ENCODE measurements around the gene RET.

RET gene

DNA sequence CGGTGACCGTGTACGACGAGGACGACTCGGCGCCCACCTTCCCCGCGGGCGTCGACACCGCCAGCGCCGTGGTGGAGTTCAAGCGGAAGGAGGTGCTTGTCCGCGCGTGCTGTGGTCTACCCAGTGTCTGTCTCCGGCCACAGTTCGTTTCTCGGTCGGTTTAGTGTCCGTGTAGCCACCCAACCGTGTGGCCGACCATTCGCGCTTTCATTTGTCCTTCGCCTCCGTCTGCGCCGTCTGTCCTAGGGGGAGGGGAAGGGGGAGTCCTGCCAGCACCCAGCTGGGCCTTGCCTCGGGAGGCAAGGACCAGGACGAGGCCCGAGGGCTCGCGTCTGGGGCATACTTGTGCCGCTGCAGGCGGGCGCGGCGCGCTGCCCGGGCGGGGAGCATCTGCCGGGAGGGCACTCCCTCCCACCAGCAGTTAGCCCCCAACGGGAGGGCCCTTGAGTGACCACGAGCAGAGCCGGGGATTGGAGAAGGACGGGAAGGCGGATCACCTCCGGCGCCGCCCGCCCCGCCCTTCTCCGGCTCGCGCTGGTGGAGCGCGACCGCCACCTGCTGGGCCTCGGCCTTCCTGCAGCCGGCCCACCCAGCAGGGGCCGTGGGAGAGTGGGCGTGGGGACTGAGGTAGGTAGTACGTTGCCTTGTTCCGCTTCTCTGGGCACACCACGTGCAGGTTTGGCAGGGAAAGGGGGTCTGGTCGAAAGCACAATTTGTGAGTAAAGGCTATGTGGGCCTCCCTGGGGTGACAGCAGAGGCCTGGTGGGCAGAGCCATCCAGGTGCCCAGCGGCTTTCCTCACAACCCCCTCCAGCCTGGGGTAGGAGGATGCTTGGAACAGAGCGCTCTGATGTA lies 28.5 kb downstream of the RET start:
- H3K9me2 ChIP-seq (replicated peaks; ENCODE audit: insufficient read depth, low read length), result no peaks in the 10 kb centered on the region
- no peak overlapping the region for H3K9ac ChIP-seq (ENCODE audit: low read length)
- no peaks in the 10 kb centered on the region for H3K79me2 ChIP-seq (ENCODE audit: insufficient read depth, low read length)
- no peak for TF ChIP-seq EZH2phosphoT487 (conservative IDR thresholded peaks at IDR 0.05; ENCODE audit: low read length)
- TF ChIP-seq, protein P1, sequence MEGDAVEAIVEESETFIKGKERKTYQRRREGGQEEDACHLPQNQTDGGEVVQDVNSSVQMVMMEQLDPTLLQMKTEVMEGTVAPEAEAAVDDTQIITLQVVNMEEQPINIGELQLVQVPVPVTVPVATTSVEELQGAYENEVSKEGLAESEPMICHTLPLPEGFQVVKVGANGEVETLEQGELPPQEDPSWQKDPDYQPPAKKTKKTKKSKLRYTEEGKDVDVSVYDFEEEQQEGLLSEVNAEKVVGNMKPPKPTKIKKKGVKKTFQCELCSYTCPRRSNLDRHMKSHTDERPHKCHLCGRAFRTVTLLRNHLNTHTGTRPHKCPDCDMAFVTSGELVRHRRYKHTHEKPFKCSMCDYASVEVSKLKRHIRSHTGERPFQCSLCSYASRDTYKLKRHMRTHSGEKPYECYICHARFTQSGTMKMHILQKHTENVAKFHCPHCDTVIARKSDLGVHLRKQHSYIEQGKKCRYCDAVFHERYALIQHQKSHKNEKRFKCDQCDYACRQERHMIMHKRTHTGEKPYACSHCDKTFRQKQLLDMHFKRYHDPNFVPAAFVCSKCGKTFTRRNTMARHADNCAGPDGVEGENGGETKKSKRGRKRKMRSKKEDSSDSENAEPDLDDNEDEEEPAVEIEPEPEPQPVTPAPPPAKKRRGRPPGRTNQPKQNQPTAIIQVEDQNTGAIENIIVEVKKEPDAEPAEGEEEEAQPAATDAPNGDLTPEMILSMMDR (IDR thresholded peaks at IDR 0.05; ENCODE audit: insufficient read depth, low read length, poor library complexity, severe bottlenecking), result peak; percentile 89
- no peak overlapping the region for H3K4me3 ChIP-seq (ENCODE audit: insufficient read depth, low read length, poor library complexity, severe bottlenecking)
- H2AFZ ChIP-seq (ENCODE audit: low read depth, low read length, severe bottlenecking), result peak overlapping the region; percentile 36
- H3F3A ChIP-seq (ENCODE audit: insufficient read depth), result no peaks in the 10 kb centered on the region
- no peaks in the 10 kb centered on the region for H4K20me1 ChIP-seq (ENCODE audit: low read depth, low read length)
- no peaks in the 10 kb centered on the region for H3K36me3 ChIP-seq (ENCODE audit: low read length)
- H3K9me3 ChIP-seq (ENCODE audit: insufficient read depth, low read length), result no peaks in the 10 kb centered on the region
- no peak overlapping the region for H3K27ac ChIP-seq (ENCODE audit: low read depth, low read length)
- H3K4me2 ChIP-seq (ENCODE audit: low read depth, low read length, poor library complexity, severe bottlenecking), result peak overlapping the region; percentile 38
- H3K27me3 ChIP-seq (ENCODE audit: low read length), result no peaks in the 10 kb centered on the region

DNA sequence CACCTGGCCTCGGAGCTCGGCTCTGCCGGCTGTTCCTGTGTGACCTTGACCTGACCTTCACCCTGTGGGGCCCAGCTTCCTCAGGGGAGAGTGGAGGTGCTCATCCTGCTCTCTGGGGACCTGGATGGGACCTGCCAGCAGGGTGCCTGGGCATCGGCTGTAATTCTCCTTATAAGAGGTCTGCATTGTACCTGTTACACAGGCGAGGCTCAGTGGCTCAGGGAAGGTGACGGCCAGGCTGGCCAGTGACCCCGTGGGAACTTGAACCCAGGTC lies 29.0 kb downstream of the RET start:
- no peak overlapping the region for H3K9ac ChIP-seq (ENCODE audit: low read length)

DNA sequence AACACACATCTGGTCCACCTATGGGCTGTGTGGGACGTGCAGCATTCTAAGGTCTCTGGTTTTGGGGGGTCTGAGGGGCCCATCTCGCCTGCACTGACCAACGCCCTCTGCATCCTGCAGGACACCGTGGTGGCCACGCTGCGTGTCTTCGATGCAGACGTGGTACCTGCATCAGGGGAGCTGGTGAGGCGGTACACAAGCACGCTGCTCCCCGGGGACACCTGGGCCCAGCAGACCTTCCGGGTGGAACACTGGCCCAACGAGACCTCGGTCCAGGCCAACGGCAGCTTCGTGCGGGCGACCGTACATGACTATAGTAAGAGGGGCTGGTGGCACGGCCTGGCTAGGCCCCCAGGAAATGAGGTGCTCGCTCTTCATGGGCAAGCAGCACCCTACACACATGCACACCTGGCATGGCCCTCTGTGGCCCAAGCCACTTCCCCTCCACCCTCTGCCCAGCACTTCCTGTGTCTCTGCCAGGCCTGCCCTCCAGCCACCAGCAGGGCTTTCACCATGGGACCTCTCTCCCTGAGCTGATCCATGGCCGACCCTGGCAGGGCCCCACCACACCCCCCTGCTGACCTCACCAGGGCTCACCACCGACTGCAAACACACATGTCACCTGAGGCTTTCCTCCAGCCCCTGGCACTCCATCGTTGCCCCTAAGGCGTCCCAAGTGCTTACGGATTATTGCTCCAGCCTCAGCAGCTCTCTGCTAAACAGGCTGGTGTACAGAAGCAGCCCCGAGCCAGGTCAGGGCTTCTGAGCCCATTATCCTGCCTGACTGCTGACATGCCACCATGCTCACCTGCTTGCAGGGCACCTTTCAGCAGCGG lies 29.6 kb downstream of the RET start:
- Histone ChIP-seq H3K36me3 (ENCODE audit: low read length) (no peaks in the 10 kb centered on the region), H3K27ac (ENCODE audit: low read depth, low read length) (no peak overlapping the region), H3K4me3 (ENCODE audit: insufficient read depth, low read length, poor library complexity, severe bottlenecking) (no peak overlapping the region), H3K9me3 (ENCODE audit: insufficient read depth, low read length) (no peaks in the 10 kb centered on the region), H3K27me3 (ENCODE audit: low read length) (no peaks in the 10 kb centered on the region), H3K9ac (ENCODE audit: low read length) (no peak overlapping the region), H3K9me2 (replicated peaks; ENCODE audit: insufficient read depth, low read length) (no peaks in the 10 kb centered on the region), H2AFZ (ENCODE audit: low read depth, low read length, severe bottlenecking) (no peak overlapping the region), H4K20me1 (ENCODE audit: low read depth, low read length) (no peaks in the 10 kb centered on the region), H3F3A (ENCODE audit: insufficient read depth) (no peaks in the 10 kb centered on the region), H3K79me2 (ENCODE audit: insufficient read depth, low read length) (no peaks in the 10 kb centered on the region), H3K4me2 (ENCODE audit: low read depth, low read length, poor library complexity, severe bottlenecking) (no peak overlapping the region)
- no peak for TF ChIP-seq EZH2phosphoT487 (conservative IDR thresholded peaks at IDR 0.05; ENCODE audit: low read length)
- TF ChIP-seq, protein P1 (IDR thresholded peaks at IDR 0.05; ENCODE audit: insufficient read depth, low read length, poor library complexity, severe bottlenecking), result no peak

More for the DNA sequence above, 29.0 kb downstream of the RET start:
- peak overlapping the region; percentile 36 for H2AFZ ChIP-seq (ENCODE audit: low read depth, low read length, severe bottlenecking)
- H3K9me2 ChIP-seq (replicated peaks; ENCODE audit: insufficient read depth, low read length), result no peaks in the 10 kb centered on the region
- H3K27me3 ChIP-seq (ENCODE audit: low read length), result no peaks in the 10 kb centered on the region
- no peaks in the 10 kb centered on the region for H3K79me2 ChIP-seq (ENCODE audit: insufficient read depth, low read length)
- H3K27ac ChIP-seq (ENCODE audit: low read depth, low read length), result no peak overlapping the region
- no peak overlapping the region for H3K4me3 ChIP-seq (ENCODE audit: insufficient read depth, low read length, poor library complexity, severe bottlenecking)
- no peak overlapping the region for H3K4me2 ChIP-seq (ENCODE audit: low read depth, low read length, poor library complexity, severe bottlenecking)
- H3K9me3 ChIP-seq (ENCODE audit: insufficient read depth, low read length), result no peaks in the 10 kb centered on the region
- H4K20me1 ChIP-seq (ENCODE audit: low read depth, low read length), result no peaks in the 10 kb centered on the region
- H3F3A ChIP-seq (ENCODE audit: insufficient read depth), result no peaks in the 10 kb centered on the region
- H3K36me3 ChIP-seq (ENCODE audit: low read length), result no peaks in the 10 kb centered on the region
- TF ChIP-seq, protein P1 (IDR thresholded peaks at IDR 0.05; ENCODE audit: insufficient read depth, low read length, poor library complexity, severe bottlenecking), result no peak
- TF ChIP-seq EZH2phosphoT487 (conservative IDR thresholded peaks at IDR 0.05; ENCODE audit: low read length), result no peak

All from SU-DHL-6 (cell line).